Right lobe of liver (tissue), 6 donors: ENCODE measurements around the gene GTF2A1. TPM values are rescaled to one million over a fixed set of nuclear protein-coding genes. Genes with fewer than 3 reads are reported as not detected.
A peak's percentile ranks its signal among the peaks of the same experiment; 100 is the strongest.

Source experiments
- ATAC-seq, 4 donors: fragments of 200-7000 bp; cut with Tn5 transposase; one replicate each; pipeline ENCODE4 v1.9.1; 2020; ENCODE audit warnings: mild to moderate bottlenecking in 4 of 4, moderate library complexity in 4 of 4
- DNase-seq, 3 donors: peaks; one replicate each; pipeline ENCODE4 v3.0.0-alpha.2; 2020
- H3K27ac ChIP-seq, 3 donors: fragments of 200-600 bp; one replicate each; pipeline ENCODE4 v1.8.0; 2022
- H3K27me3 ChIP-seq, 2 donors: fragments of 200-600 bp; one replicate each; pipeline ENCODE4 v1.8.0; 2022
- H3K36me3 ChIP-seq, 4 donors: fragments of 200-600 bp; sonication (generic) in 1 of 4; one replicate each; pipeline versions ENCODE4 v1.5.1 to v1.8.0; 2017 to 2022; ENCODE audit warnings: control low read depth in 1 of 4
- H3K4me1 ChIP-seq, 4 donors: fragments of 200-600 bp; sonication (generic) in 1 of 4; one replicate each; pipeline versions ENCODE4 v1.5.1 to v1.8.0; 2017 to 2022; ENCODE audit warnings: control low read depth in 1 of 4
- H3K4me3 ChIP-seq, 3 donors: fragments of 200-600 bp; one replicate each; pipeline ENCODE4 v1.8.0; 2022
- H3K9me3 ChIP-seq, 4 donors: fragments of 200-600 bp; sonication (generic) in 1 of 4; one replicate each; pipeline versions ENCODE4 v1.5.1 to v1.8.0; 2017 to 2022; ENCODE audit warnings: control low read depth in 1 of 4
- POLR2A ChIP-seq: fragments of 450-650 bp; IDR thresholded peaks from one replicate; pipeline ENCODE4 v1.6.1; 2017; ENCODE audit warnings: antibody characterized with exemption, mild to moderate bottlenecking
- WGBS: methylation state at CpG from one replicate; pipeline ENCODE4 v1.1.6; 2018; ENCODE audit warnings: low coverage, low lambda C conversion rate; ENCODE audit not compliant: insufficient coverage; ENCODE audit errors: missing lambda C conversion rate; 5-methylcytosine and 5-hydroxymethylcytosine counted together
- intact Hi-C, 2 donors: fragments of 100-400 bp; cut with DNase I; formaldehyde crosslinking; loops; one replicate each; pipeline versions ENCODE4 v1.11.2 to v1.14.1; 2022
- total RNA-seq, 6 experiments: library from RNA; depleted of rRNA in 2 of 6; stranded (reverse); fragments of >200 nt in 2 of 6; fragmentation: NEBNext Ultra II Directional in 3 of 6; extraction: Animal tissue kit (Norgen Biotek cat#: 25700) in 3 of 6; gene quantifications; one replicate each; pipeline versions ENCODE4 v1.1.0 to v1.2.4, GENCODE V29; 2016 to 2023
- TF ChIP-seq, protein P1 (sequence below), 4 donors: fragments of 200-600 bp in 3 of 4; fragments of 450-650 bp in 1 of 4; IDR thresholded peaks; one replicate each; pipeline versions ENCODE4 v1.5.1 to v1.8.0; 2016 to 2022; ENCODE audit warnings: antibody characterized with exemption in 4 of 4, mild to moderate bottlenecking in 2 of 4
- donor health status: DM: no; HTN: yes; CAD: no.
- donor health status: DM: no; HTN: no; CAD: no.
- donor health status: DM: no; HTN: no; CAD: no.
- donor health status: DM: no; HTN: yes; CAD: no.
- donor health status: DM: no; HTN: yes; CAD: no.

Gene GTF2A1
- total RNA-seq, 6 experiments from 2014 or later: 11.0 to 16.8 (median 12.9) TPM

DNA sequence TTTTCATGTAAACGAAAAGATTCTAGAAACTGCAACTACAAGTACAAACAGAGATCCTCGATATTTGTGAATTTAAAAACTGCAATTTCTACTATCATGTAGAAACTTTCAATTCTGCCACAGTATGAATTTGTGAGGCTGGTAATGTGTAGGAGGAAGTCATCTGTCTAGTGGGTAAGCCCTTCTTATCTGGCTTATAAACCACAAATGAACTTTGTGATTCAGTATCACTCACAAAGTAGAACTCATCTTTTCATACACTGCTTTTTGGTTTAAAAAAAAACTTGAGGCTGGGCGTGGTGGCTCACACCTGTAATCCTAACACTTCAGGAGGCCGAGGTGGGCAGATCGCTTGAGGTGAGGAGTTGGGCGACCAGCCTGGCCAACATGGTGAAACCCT, 20.7 kb downstream of the GTF2A1 start:
- intact Hi-C loops: no loop called here
- Histone ChIP-seq H3K4me1 (peaks cover 0 to 15% (median 4%) of the 10 kb centered on the region in 4 donors), H3K36me3 (peaks cover 0 to 53% (median 15%) of the 10 kb centered on the region in 4 donors), H3K4me3 (no peak overlapping the region), H3K27ac (no peak overlapping the region), H3K9me3 (no peaks in the 10 kb centered on the region), H3K27me3 (no peaks in the 10 kb centered on the region)
- ATAC-seq: peak in 1 of 4 donors; percentile 45
- WGBS: 83% methylated on average over 5 of the region's 6 CpGs
- DNase-seq: no peak
- no peak for TF ChIP-seq POLR2A
- TF ChIP-seq, protein P1, sequence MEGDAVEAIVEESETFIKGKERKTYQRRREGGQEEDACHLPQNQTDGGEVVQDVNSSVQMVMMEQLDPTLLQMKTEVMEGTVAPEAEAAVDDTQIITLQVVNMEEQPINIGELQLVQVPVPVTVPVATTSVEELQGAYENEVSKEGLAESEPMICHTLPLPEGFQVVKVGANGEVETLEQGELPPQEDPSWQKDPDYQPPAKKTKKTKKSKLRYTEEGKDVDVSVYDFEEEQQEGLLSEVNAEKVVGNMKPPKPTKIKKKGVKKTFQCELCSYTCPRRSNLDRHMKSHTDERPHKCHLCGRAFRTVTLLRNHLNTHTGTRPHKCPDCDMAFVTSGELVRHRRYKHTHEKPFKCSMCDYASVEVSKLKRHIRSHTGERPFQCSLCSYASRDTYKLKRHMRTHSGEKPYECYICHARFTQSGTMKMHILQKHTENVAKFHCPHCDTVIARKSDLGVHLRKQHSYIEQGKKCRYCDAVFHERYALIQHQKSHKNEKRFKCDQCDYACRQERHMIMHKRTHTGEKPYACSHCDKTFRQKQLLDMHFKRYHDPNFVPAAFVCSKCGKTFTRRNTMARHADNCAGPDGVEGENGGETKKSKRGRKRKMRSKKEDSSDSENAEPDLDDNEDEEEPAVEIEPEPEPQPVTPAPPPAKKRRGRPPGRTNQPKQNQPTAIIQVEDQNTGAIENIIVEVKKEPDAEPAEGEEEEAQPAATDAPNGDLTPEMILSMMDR (IDR thresholded peaks at IDR 0.05): no peak

DNA sequence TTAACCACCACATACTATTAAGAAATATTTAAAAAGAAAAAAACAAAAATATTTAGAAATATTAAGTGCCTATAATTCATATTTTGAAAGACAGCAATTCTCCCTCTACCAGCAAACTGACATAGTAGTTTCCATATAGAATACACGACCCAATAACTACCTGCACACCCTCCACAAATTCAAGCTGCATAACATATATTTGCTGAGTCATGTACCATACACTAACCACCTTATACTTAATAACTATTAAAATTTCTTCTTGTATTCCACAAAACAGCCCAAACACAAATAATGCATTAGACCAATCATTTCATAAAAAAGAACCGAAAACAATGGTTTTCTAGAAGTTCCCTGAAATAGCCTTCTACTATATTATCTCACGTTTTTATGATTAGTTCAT, 21.7 kb downstream of the GTF2A1 start:
- peak in 1 of 4 donors; percentile 23 for ATAC-seq
- TF ChIP-seq, protein P1 (IDR thresholded peaks at IDR 0.05): no peak
- no peak for TF ChIP-seq POLR2A
- H3K4me3 ChIP-seq: no peak overlapping the region
- no peaks in the 10 kb centered on the region for H3K9me3 ChIP-seq
- no peak for DNase-seq
- intact Hi-C loops: no loop called here
- no peak overlapping the region for H3K27ac ChIP-seq
- peaks cover 0 to 15% (median 4%) of the 10 kb centered on the region in 4 donors for H3K4me1 ChIP-seq
- H3K36me3 ChIP-seq: peaks cover 0 to 61% (median 15%) of the 10 kb centered on the region in 4 donors
- WGBS: 77% methylated on average over 3 of the region's 3 CpGs
- H3K27me3 ChIP-seq: no peaks in the 10 kb centered on the region

DNA sequence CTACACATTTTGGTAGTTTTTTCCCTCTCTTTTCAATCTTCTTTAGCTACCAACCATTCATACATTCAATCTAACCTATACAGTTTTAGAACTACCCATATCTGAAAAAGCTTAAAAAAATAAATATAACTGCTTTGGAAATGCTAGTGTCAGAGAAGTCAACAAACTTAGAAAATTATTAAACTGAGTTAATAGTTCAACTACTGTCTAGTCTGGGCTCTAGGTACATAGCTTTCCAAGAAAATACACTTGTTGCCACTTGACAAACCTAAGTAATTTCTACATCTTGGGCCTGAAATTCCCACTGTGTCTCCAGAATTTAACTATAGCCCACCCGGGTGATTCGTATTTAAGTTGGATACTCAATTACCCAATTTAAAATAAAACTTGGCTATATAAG, 22.1 kb downstream of the GTF2A1 start:
- intact Hi-C loops: no loop called here
- Histone ChIP-seq H3K9me3 (no peaks in the 10 kb centered on the region), H3K4me1 (peaks cover 0 to 15% (median 4%) of the 10 kb centered on the region in 4 donors), H3K27ac (no peak overlapping the region), H3K4me3 (no peak overlapping the region), H3K27me3 (no peaks in the 10 kb centered on the region), H3K36me3 (peaks cover 0 to 63% (median 13%) of the 10 kb centered on the region in 4 donors)
- DNase-seq: no peak
- WGBS: 38% methylated on average over 2 of the region's 2 CpGs
- TF ChIP-seq POLR2A: no peak
- TF ChIP-seq, protein P1 (IDR thresholded peaks at IDR 0.05): no peak
- ATAC-seq: peak; percentile 31 to 72 (median 54)

DNA sequence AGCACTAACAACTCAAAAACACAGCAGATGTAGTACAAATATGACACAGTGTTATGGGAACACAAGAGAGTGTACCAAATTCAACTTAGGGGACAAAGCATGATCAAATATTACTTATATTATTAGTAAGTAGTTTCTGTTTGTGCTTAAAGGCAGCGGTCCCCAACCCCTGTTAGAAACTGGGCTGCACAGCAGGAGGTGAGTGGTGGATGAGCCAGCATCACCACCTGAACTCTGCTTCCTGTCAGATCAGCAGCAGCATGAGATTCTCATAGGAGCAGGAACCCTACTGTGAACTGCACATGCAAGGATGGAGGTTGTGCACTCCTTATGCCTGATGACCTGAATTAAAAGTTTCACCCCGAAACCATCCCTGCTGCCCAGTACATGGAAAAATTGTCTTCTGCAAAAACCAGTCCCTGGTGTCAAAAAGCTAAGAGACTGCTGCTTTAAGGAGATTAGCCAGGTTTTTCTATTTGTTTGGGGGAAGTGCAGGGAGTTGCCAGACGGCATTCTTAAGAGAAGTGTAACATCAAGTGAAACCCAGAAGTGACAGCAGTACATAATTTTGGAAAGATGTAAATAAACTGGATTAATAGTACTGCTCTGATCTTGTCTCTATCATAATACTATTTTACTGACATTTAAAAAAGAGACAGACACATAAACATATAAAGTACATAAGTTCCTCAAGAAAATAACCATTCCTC, 26.7 kb downstream of the GTF2A1 start:
- no peak for ATAC-seq
- no peak for TF ChIP-seq POLR2A
- TF ChIP-seq, protein P1 (IDR thresholded peaks at IDR 0.05): no peak
- peaks cover 0 to 61% (median 16%) of the 10 kb centered on the region in 4 donors for H3K36me3 ChIP-seq

More for the DNA sequence above, 26.7 kb downstream of the GTF2A1 start:
- Histone ChIP-seq H3K27ac (no peak overlapping the region), H3K4me1 (peaks cover 0 to 8% (median 4%) of the 10 kb centered on the region in 4 donors), H3K27me3 (no peaks in the 10 kb centered on the region), H3K4me3 (no peak overlapping the region), H3K9me3 (no peaks in the 10 kb centered on the region)
- 88% methylated on average over 3 of the region's 3 CpGs for WGBS
- DNase-seq: no peak
- intact Hi-C loops: no loop called here
